Karpas-422 (cell line): ENCODE measurements around the gene ABR. TPM values are rescaled to one million over a fixed set of nuclear protein-coding genes. Genes with fewer than 3 reads are reported as not detected.

Source experiments
- DNase-seq: peaks from one replicate; pipeline ENCODE4 v3.0.0-alpha.2; 2015
- H2AFZ ChIP-seq: fragments of 200-600 bp; sonication (generic); 2 replicates; pipeline ENCODE4 v1.6.1; 2014; ENCODE audit warnings: antibody characterized with exemption, low read length, mixed read lengths
- H3K27ac ChIP-seq: fragments of 200-600 bp; sonication (generic); 2 replicates; pipeline ENCODE4 v1.5.1; 2014; ENCODE audit warnings: mild to moderate bottlenecking, low read length, moderate library complexity
- H3K27me3 ChIP-seq: fragments of 200-600 bp; sonication (generic); 2 replicates; pipeline ENCODE4 v1.6.1; 2014; ENCODE audit warnings: low read length, mixed read lengths
- H3K36me3 ChIP-seq: fragments of 200-600 bp; sonication (generic); 2 replicates; pipeline ENCODE4 v1.6.1; 2014; ENCODE audit warnings: low read length, mixed read lengths; ENCODE audit not compliant: insufficient read depth
- H3K4me1 ChIP-seq: fragments of 200-600 bp; sonication (generic); 2 replicates; pipeline ENCODE4 v1.6.1; 2014; ENCODE audit warnings: mild to moderate bottlenecking, low read length, mixed read lengths
- H3K4me2 ChIP-seq: fragments of 200-600 bp; sonication (generic); 2 replicates; pipeline ENCODE4 v1.6.1; 2014; ENCODE audit warnings: low read length, low read depth, mild to moderate bottlenecking; ENCODE audit not compliant: poor library complexity, severe bottlenecking
- H3K4me3 ChIP-seq: fragments of 200-600 bp; sonication (generic); 2 replicates; pipeline ENCODE4 v1.5.1; 2014; ENCODE audit warnings: mild to moderate bottlenecking, antibody characterized with exemption, low read length, mixed read lengths
- H3K79me2 ChIP-seq: fragments of 200-600 bp; sonication (generic); 2 replicates; pipeline ENCODE4 v1.6.1; 2014; ENCODE audit warnings: mild to moderate bottlenecking, low read length, mixed read lengths
- H3K9ac ChIP-seq: fragments of 200-600 bp; sonication (generic); 2 replicates; pipeline ENCODE4 v1.6.0; 2014; ENCODE audit warnings: low read length
- H3K9me2 ChIP-seq: fragments of 200-600 bp; sonication (generic), shearing (Covaris generic); replicated peaks from 2 replicates; pipeline ENCODE4 v1.6.0; 2014; ENCODE audit warnings: mild to moderate bottlenecking, low read length, moderate library complexity; ENCODE audit not compliant: insufficient read depth
- H3K9me3 ChIP-seq: fragments of 300-700, 200-600 bp; sonication (generic); 2 replicates; pipeline ENCODE4 v1.6.1; 2014; ENCODE audit warnings: low read length, mixed read lengths
- H4K20me1 ChIP-seq: fragments of 200-600 bp; sonication (generic); 2 replicates; pipeline ENCODE4 v1.6.1; 2014; ENCODE audit warnings: mild to moderate bottlenecking, antibody characterized with exemption, low read length, low read depth; ENCODE audit not compliant: insufficient read depth
- total RNA-seq: library from RNA; depleted of rRNA; stranded (reverse); fragments of >200 nt; shearing (Covaris generic); gene quantifications from 2 replicates; pipeline ENCODE4 v1.2.3, GENCODE V29; 2014; ENCODE audit warnings: low replicate concordance

The ABR gene
- total RNA-seq, 1 experiment from 2014 or later = 113 TPM

- Histone ChIP-seq H3K36me3 (no peaks in the 10 kb centered on the region), H3K9me3 (no peaks in the 10 kb centered on the region), H3K27me3 (no peaks in the 10 kb centered on the region), H3K9ac (no peak overlapping the region), H4K20me1 (no peaks in the 10 kb centered on the region), H3K9me2 (no peaks in the 10 kb centered on the region), H3K27ac (no peak overlapping the region), H2AFZ (no peak overlapping the region), H3K79me2 (no peaks in the 10 kb centered on the region), H3K4me1 (no peaks in the 10 kb centered on the region), H3K4me2 (no peak overlapping the region), H3K4me3 (no peak overlapping the region)
- no peak for DNase-seq
These were observed 209.9 kb downstream of the ABR start for GRCh38 chr17:969811-970355.

- no peaks in the 10 kb centered on the region for H3K79me2 ChIP-seq
- H3K9ac ChIP-seq = no peak overlapping the region
- H3K27me3 ChIP-seq = no peaks in the 10 kb centered on the region
These were observed 210.7 kb downstream of the ABR start for GRCh38 chr17:968812-969730.

GRCh38 chr17:967122-967521, 212.7 kb downstream of the ABR start:
- H3K9me2 ChIP-seq = no peaks in the 10 kb centered on the region
- H3K79me2 ChIP-seq = no peaks in the 10 kb centered on the region
- H3K36me3 ChIP-seq = no peaks in the 10 kb centered on the region
- no peak overlapping the region for H3K27ac ChIP-seq
- no peaks in the 10 kb centered on the region for H4K20me1 ChIP-seq
- H3K4me3 ChIP-seq = no peak overlapping the region
- no peak overlapping the region for H2AFZ ChIP-seq
- H3K9ac ChIP-seq = no peak overlapping the region
- no peak for DNase-seq
- H3K4me1 ChIP-seq = no peaks in the 10 kb centered on the region
- H3K9me3 ChIP-seq = no peaks in the 10 kb centered on the region
- H3K27me3 ChIP-seq = no peaks in the 10 kb centered on the region
- H3K4me2 ChIP-seq = no peak overlapping the region

More at GRCh38 chr17:968812-969730, 210.7 kb downstream of the ABR start:
- Histone ChIP-seq H3K4me1 (no peaks in the 10 kb centered on the region), H3K36me3 (no peaks in the 10 kb centered on the region), H3K4me2 (no peak overlapping the region), H2AFZ (no peak overlapping the region), H3K27ac (no peak overlapping the region), H3K4me3 (no peak overlapping the region), H4K20me1 (no peaks in the 10 kb centered on the region), H3K9me2 (no peaks in the 10 kb centered on the region), H3K9me3 (no peaks in the 10 kb centered on the region)
- no peak for DNase-seq

- H3K36me3 ChIP-seq = no peaks in the 10 kb centered on the region
- H3K9me3 ChIP-seq = no peaks in the 10 kb centered on the region
- H3K4me1 ChIP-seq = no peaks in the 10 kb centered on the region
- no peaks in the 10 kb centered on the region for H3K27me3 ChIP-seq
- no peaks in the 10 kb centered on the region for H4K20me1 ChIP-seq
- H3K9me2 ChIP-seq = no peaks in the 10 kb centered on the region
- no peak overlapping the region for H3K4me3 ChIP-seq
- H3K9ac ChIP-seq = no peak overlapping the region
- H3K79me2 ChIP-seq = no peaks in the 10 kb centered on the region
- no peak overlapping the region for H2AFZ ChIP-seq
- H3K27ac ChIP-seq = no peak overlapping the region
- no peak overlapping the region for H3K4me2 ChIP-seq
- no peak for DNase-seq
These were observed 214.3 kb downstream of the ABR start for GRCh38 chr17:965311-965989.

GRCh38 chr17:964876-965275, 214.9 kb downstream of the ABR start:
- DNase-seq = no peak

GRCh38 chr17:962670-963069, 217.1 kb downstream of the ABR start:
- H3K9ac ChIP-seq = no peak overlapping the region
- no peaks in the 10 kb centered on the region for H3K9me2 ChIP-seq
- no peaks in the 10 kb centered on the region for H3K9me3 ChIP-seq
- H3K4me1 ChIP-seq = no peaks in the 10 kb centered on the region
- no peak overlapping the region for H3K27ac ChIP-seq
- no peak overlapping the region for H3K4me2 ChIP-seq
- no peaks in the 10 kb centered on the region for H3K79me2 ChIP-seq
- no peaks in the 10 kb centered on the region for H3K27me3 ChIP-seq
- no peaks in the 10 kb centered on the region for H3K36me3 ChIP-seq
- no peak overlapping the region for H2AFZ ChIP-seq
- no peak overlapping the region for H3K4me3 ChIP-seq
- DNase-seq = no peak
- no peaks in the 10 kb centered on the region for H4K20me1 ChIP-seq

More at GRCh38 chr17:964876-965275, 214.9 kb downstream of the ABR start:
- Histone ChIP-seq H3K9me3 (no peaks in the 10 kb centered on the region), H3K4me3 (no peak overlapping the region), H4K20me1 (no peaks in the 10 kb centered on the region), H3K9me2 (no peaks in the 10 kb centered on the region), H3K36me3 (no peaks in the 10 kb centered on the region), H3K4me2 (no peak overlapping the region), H3K79me2 (no peaks in the 10 kb centered on the region), H3K27ac (no peak overlapping the region), H2AFZ (no peak overlapping the region), H3K9ac (no peak overlapping the region), H3K4me1 (no peaks in the 10 kb centered on the region), H3K27me3 (no peaks in the 10 kb centered on the region)

- no peak overlapping the region for H3K4me2 ChIP-seq
- no peaks in the 10 kb centered on the region for H3K79me2 ChIP-seq
- no peaks in the 10 kb centered on the region for H3K4me1 ChIP-seq
- no peaks in the 10 kb centered on the region for H3K9me3 ChIP-seq
- no peaks in the 10 kb centered on the region for H3K9me2 ChIP-seq
- no peak for DNase-seq
- H3K27ac ChIP-seq = no peak overlapping the region
- no peaks in the 10 kb centered on the region for H3K36me3 ChIP-seq
- H3K4me3 ChIP-seq = no peak overlapping the region
- H3K9ac ChIP-seq = no peak overlapping the region
- no peaks in the 10 kb centered on the region for H4K20me1 ChIP-seq
- H3K27me3 ChIP-seq = no peaks in the 10 kb centered on the region
- no peak overlapping the region for H2AFZ ChIP-seq
These were observed 217.6 kb downstream of the ABR start for GRCh38 chr17:962166-962565.

GRCh38 chr17:958712-959451, 220.9 kb downstream of the ABR start:
- H3K4me3 ChIP-seq = no peak overlapping the region
- no peaks in the 10 kb centered on the region for H3K36me3 ChIP-seq
- no peak for DNase-seq
- H3K9me2 ChIP-seq = no peaks in the 10 kb centered on the region
- H3K27ac ChIP-seq = no peak overlapping the region
- no peak overlapping the region for H3K9ac ChIP-seq
- H3K27me3 ChIP-seq = no peaks in the 10 kb centered on the region
- H3K4me2 ChIP-seq = no peak overlapping the region
- no peaks in the 10 kb centered on the region for H4K20me1 ChIP-seq
- no peaks in the 10 kb centered on the region for H3K9me3 ChIP-seq
- no peaks in the 10 kb centered on the region for H3K4me1 ChIP-seq
- H2AFZ ChIP-seq = no peak overlapping the region
- no peaks in the 10 kb centered on the region for H3K79me2 ChIP-seq
